Adipose tissue (tissue), 3 donors: ENCODE data around the gene EMC9. TPM values are rescaled to one million over a fixed set of nuclear protein-coding genes. Genes with fewer than 3 reads are reported as not detected.

ENCODE experiments used
- H3K27ac ChIP-seq: one replicate; pipeline ENCODE4 v1.5.1; 2013; ENCODE audit warnings: low read depth, low read length
- WGBS, 3 donors: extraction: QIAGEN DNeasy Blood & Tissue Kit; methylation state at CpG; one replicate each; pipeline ENCODE4 v1.1.7; 2013; 5-methylcytosine and 5-hydroxymethylcytosine counted together
- polyA plus RNA-seq, 3 donors: library from polyadenylated mRNA; stranded (reverse); fragments of 200-250 nt; gene quantifications; one replicate each; pipeline ENCODE4 v1.2.3, GENCODE V29; 2013
- donor health status: healthy with polysubstance abuse.
- donor health status: Bipolar disorder and iron deficiency.
- donor health status: healthy.

The EMC9 gene
- polyA plus RNA-seq, 3 donors = 16.3 to 17.3 (median 17.2) TPM

- H3K27ac ChIP-seq = no peak overlapping the region
- WGBS, 3 donors = 90 to 94% (median 93%) methylated on average over 12 of the region's 12 CpGs
These were observed 37.2 kb upstream of the EMC9 start for GRCh38 chr14:24178399-24179178.

GRCh38 chr14:24177891-24178290 is 36.5 kb upstream of the EMC9 start:
- WGBS, 3 donors = 92 to 94% (median 92%) methylated on average over 14 of the region's 14 CpGs
- no peak overlapping the region for H3K27ac ChIP-seq

GRCh38 chr14:24177041-24177825 is 35.8 kb upstream of the EMC9 start:
- no peak overlapping the region for H3K27ac ChIP-seq
- WGBS, 3 donors = 88 to 91% (median 90%) methylated on average over 12 of the region's 12 CpGs

GRCh38 chr14:24176599-24176998 is 35.2 kb upstream of the EMC9 start:
- WGBS, 3 donors = 94 to 95% (median 95%) methylated on average over 5 of the region's 5 CpGs
- H3K27ac ChIP-seq = no peak overlapping the region

- no peak overlapping the region for H3K27ac ChIP-seq
- 70 to 84% (median 71%) methylated on average over 20 of the region's 20 CpGs for WGBS, 3 donors
These were observed 31.5 kb upstream of the EMC9 start for GRCh38 chr14:24172871-24173281.

GRCh38 chr14:24172261-24172860 is 31.0 kb upstream of the EMC9 start:
- no peak overlapping the region for H3K27ac ChIP-seq
- WGBS, 3 donors = 41 to 71% (median 49%) methylated on average over 30 of the region's 30 CpGs

GRCh38 chr14:24171422-24172260 is 30.2 kb upstream of the EMC9 start, which contains the start of gene REC8:
TSS of gene REC8 (plus strand) at chr14:24172080. CDS start at chr14:24172553, 473 bp downstream.
- H3K27ac ChIP-seq = no peak within 1 kb of the TSS
- 16 to 44% (median 18%) methylated on average over 63 of the region's 63 CpGs for WGBS, 3 donors

GRCh38 chr14:24167469-24168114 is 26.2 kb upstream of the EMC9 start:
- no peak overlapping the region for H3K27ac ChIP-seq
- WGBS, 3 donors = 76 to 93% (median 78%) methylated on average over 3 of the region's 3 CpGs

GRCh38 chr14:24165785-24166184 is 24.4 kb upstream of the EMC9 start:
- 90 to 95% (median 91%) methylated on average over 5 of the region's 5 CpGs for WGBS, 3 donors
- no peak overlapping the region for H3K27ac ChIP-seq

- no peak overlapping the region for H3K27ac ChIP-seq
- 89 to 91% (median 90%) methylated on average over 14 of the region's 14 CpGs for WGBS, 3 donors
These were observed 23.2 kb upstream of the EMC9 start for GRCh38 chr14:24164518-24164991.

GRCh38 chr14:24162093-24162492 is 20.7 kb upstream of the EMC9 start:
- WGBS, 3 donors = 29 to 44% (median 44%) methylated on average over 8 of the region's 8 CpGs
- H3K27ac ChIP-seq = no peak overlapping the region

- 0% methylated on average over 12 of the region's 12 CpGs for WGBS, 3 donors
- peak within 1 kb of the TSS; percentile 79 for H3K27ac ChIP-seq
These were observed 19.7 kb upstream of the EMC9 start, which contains the start of gene IRF9 for GRCh38 chr14:24160850-24161804. TSS of gene IRF9 (plus strand) at chr14:24161265. CDS start at chr14:24162145, 880 bp downstream.

GRCh38 chr14:24160499-24160849 is 19.1 kb upstream of the EMC9 start:
- 89 to 96% (median 90%) methylated on average over 4 of the region's 4 CpGs for WGBS, 3 donors
- no peak overlapping the region for H3K27ac ChIP-seq

- 77 to 92% (median 86%) methylated on average over 11 of the region's 11 CpGs for WGBS, 3 donors
- H3K27ac ChIP-seq = no peak overlapping the region
These were observed 18.5 kb upstream of the EMC9 start for GRCh38 chr14:24159777-24160498.

- no peak overlapping the region for H3K27ac ChIP-seq
- WGBS, 3 donors = 90 to 94% (median 93%) methylated on average over 11 to 12 of the region's 12 CpGs
These were observed 15.9 kb upstream of the EMC9 start for GRCh38 chr14:24157331-24157730.

- WGBS, 3 donors = 85 to 97% (median 93%) methylated on average over 1 of the region's 1 CpG
These were observed 15.4 kb upstream of the EMC9 start for GRCh38 chr14:24156840-24157239.

More at GRCh38 chr14:24156840-24157239, 15.4 kb upstream of the EMC9 start:
- no peak overlapping the region for H3K27ac ChIP-seq
